Neural cell (in vitro differentiated cells): ENCODE data around the gene ZFP69.
A peak's percentile ranks its signal among the peaks of the same experiment; 100 is the strongest.

Experiments used
- CTCF ChIP-seq: fragments of 450-650 bp; IDR thresholded peaks from 2 replicates; pipeline ENCODE4 v1.5.1; 2014; ENCODE audit warnings: antibody characterized with exemption, mild to moderate bottlenecking, moderate library complexity; ENCODE audit not compliant: poor library complexity, severe bottlenecking
- RAD21 ChIP-seq: fragments of 450-650 bp; conservative IDR thresholded peaks from 2 replicates; pipeline ENCODE4 v1.6.1; 2014; ENCODE audit warnings: antibody characterized with exemption, mild to moderate bottlenecking, moderate library complexity

- TF ChIP-seq CTCF: peak; percentile 74
- TF ChIP-seq RAD21: peak; percentile 62
These were observed 55.8 kb downstream of the ZFP69 start for GRCh38 chr1:40532844-40533424.
